OCI-LY1 (cell line): ENCODE measurements around the gene AK2.

Experiments
- H2AFZ ChIP-seq: fragments of 200-600 bp; sonication (generic), shearing (Covaris generic); 2 replicates; pipeline ENCODE4 v1.6.0; 2014; ENCODE audit warnings: antibody characterized with exemption, mild to moderate bottlenecking, low read length
- H3F3A ChIP-seq: fragments of 200-600 bp; sonication (generic), shearing (Covaris generic); 2 replicates; pipeline ENCODE4 v1.6.0; 2014; ENCODE audit warnings: mild to moderate bottlenecking, antibody characterized with exemption, low read length, moderate library complexity; ENCODE audit not compliant: insufficient read depth
- H3K27ac ChIP-seq: fragments of 200-600 bp; sonication (generic); 2 replicates; pipeline ENCODE4 v1.5.1; 2014; ENCODE audit warnings: low read length, mixed run types, mild to moderate bottlenecking, low read depth; ENCODE audit not compliant: poor library complexity, severe bottlenecking
- H3K27me3 ChIP-seq: fragments of 200-600 bp; sonication (generic); 2 replicates; pipeline ENCODE4 v1.6.0; 2014; ENCODE audit warnings: antibody characterized with exemption, mild to moderate bottlenecking, low read length, moderate library complexity; ENCODE audit not compliant: insufficient read depth
- H3K36me3 ChIP-seq: fragments of 200-600 bp; sonication (generic); 2 replicates; pipeline ENCODE4 v1.6.1; 2014; ENCODE audit warnings: mild to moderate bottlenecking, antibody characterized with exemption, low read length, moderate library complexity, mixed read lengths; ENCODE audit not compliant: insufficient read depth
- H3K4me1 ChIP-seq: fragments of 200-600 bp; sonication (generic); 2 replicates; pipeline ENCODE4 v1.5.1; 2014; ENCODE audit warnings: mild to moderate bottlenecking, low read length, moderate library complexity; ENCODE audit not compliant: insufficient read depth, severe bottlenecking
- H3K4me2 ChIP-seq: fragments of 200-600 bp; sonication (generic), shearing (Covaris generic); 2 replicates; pipeline ENCODE4 v1.6.1; 2014; ENCODE audit warnings: low read length
- H3K4me3 ChIP-seq: fragments of 200-600 bp; sonication (generic); 2 replicates; pipeline ENCODE4 v1.5.1; 2014; ENCODE audit warnings: low read length, low read depth, mild to moderate bottlenecking, mixed read lengths; ENCODE audit not compliant: poor library complexity, severe bottlenecking
- H3K79me2 ChIP-seq: fragments of 200-600 bp; shearing (Covaris generic); 2 replicates; pipeline ENCODE4 v1.6.1; 2016; ENCODE audit warnings: mixed run types, low read length, mixed read lengths; ENCODE audit not compliant: insufficient read depth
- H3K9ac ChIP-seq: fragments of 200-600 bp; sonication (generic), shearing (Covaris generic); 2 replicates; pipeline ENCODE4 v1.6.1; 2014; ENCODE audit warnings: mild to moderate bottlenecking, low read length, mixed read lengths
- H3K9me2 ChIP-seq: fragments of 200-600 bp; sonication (generic), shearing (Covaris generic); 2 replicates; pipeline ENCODE4 v1.6.1; 2014; ENCODE audit warnings: low read depth, mild to moderate bottlenecking, low read length, mixed read lengths
- H3K9me3 ChIP-seq: fragments of 200-600 bp; shearing (Covaris generic); 2 replicates; pipeline ENCODE4 v1.6.1; 2014; ENCODE audit warnings: low read length, mixed read lengths
- H4K20me1 ChIP-seq: fragments of 200-600 bp; sonication (generic), shearing (Covaris generic); 2 replicates; pipeline ENCODE4 v1.6.0; 2016; ENCODE audit warnings: mild to moderate bottlenecking, low read length; ENCODE audit not compliant: insufficient read depth
- EZH2 ChIP-seq: fragments of 200-600 bp; sonication (generic), shearing (Covaris generic); IDR thresholded peaks from 2 replicates; pipeline ENCODE4 v1.8.0; 2017; ENCODE audit warnings: borderline replicate concordance, mixed run types, mild to moderate bottlenecking, antibody characterized with exemption, low read length, moderate library complexity, mixed read lengths
- TF ChIP-seq, protein P1 (sequence below): fragments of 200-600 bp; sonication (generic), shearing (Covaris generic); IDR thresholded peaks from 2 replicates; pipeline ENCODE4 v1.5.1; 2017; ENCODE audit warnings: mild to moderate bottlenecking, antibody characterized with exemption, low read length, moderate library complexity, mixed read lengths

Gene AK2

DNA sequence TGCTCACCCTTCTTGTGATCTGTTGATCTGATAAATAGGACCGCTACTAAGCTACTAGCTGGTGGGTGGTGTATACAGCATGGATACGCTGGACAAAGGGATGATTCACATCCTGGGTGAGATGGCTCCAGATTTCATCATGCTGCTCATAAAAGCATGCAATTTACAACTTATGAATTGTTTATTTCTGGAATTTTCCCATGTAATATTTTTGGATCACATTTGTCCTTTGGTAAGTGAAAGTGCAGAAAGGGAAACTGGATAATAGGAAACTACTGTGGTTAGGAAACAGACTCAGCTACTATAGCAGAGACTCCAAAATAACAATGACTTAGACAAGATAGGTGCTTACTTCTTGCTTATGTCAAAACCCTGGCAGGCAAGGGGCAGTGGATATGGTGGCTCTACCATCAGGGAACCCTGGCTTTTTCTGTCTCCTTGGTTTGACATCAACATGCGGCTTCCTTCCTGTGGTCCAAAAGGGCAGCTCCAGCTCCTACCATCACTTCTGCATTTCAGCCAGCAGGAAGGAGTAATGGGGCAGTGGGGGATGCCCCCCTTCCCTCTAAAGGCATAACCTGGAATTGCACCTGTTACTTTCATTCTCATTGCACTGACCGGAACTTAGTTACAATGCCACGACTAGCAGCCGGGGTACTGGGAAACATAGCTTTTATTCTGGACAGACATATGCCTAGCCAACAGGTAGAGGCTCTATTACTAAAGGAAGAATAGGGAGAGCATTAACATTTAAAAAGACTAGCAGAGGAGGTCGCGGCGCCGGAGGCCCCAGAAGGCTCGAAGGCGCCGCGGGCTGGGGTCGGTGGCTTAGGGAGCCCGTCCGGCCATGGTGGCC is 13.8 kb upstream of the AK2 start:
- H3K4me2 ChIP-seq, result no peak overlapping the region
- no peak for TF ChIP-seq EZH2
- TF ChIP-seq, protein P1, sequence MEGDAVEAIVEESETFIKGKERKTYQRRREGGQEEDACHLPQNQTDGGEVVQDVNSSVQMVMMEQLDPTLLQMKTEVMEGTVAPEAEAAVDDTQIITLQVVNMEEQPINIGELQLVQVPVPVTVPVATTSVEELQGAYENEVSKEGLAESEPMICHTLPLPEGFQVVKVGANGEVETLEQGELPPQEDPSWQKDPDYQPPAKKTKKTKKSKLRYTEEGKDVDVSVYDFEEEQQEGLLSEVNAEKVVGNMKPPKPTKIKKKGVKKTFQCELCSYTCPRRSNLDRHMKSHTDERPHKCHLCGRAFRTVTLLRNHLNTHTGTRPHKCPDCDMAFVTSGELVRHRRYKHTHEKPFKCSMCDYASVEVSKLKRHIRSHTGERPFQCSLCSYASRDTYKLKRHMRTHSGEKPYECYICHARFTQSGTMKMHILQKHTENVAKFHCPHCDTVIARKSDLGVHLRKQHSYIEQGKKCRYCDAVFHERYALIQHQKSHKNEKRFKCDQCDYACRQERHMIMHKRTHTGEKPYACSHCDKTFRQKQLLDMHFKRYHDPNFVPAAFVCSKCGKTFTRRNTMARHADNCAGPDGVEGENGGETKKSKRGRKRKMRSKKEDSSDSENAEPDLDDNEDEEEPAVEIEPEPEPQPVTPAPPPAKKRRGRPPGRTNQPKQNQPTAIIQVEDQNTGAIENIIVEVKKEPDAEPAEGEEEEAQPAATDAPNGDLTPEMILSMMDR, result no peak
- 0 out of 2 replicates have a peak, but pooled peaks cover 3% of the 10 kb centered on the region for H3K9me3 ChIP-seq
- H3K9me2 ChIP-seq, result no peaks in the 10 kb centered on the region
- H4K20me1 ChIP-seq, result no peaks in the 10 kb centered on the region
- H3K79me2 ChIP-seq, result no peaks in the 10 kb centered on the region
- no peak overlapping the region for H3K27ac ChIP-seq
- H3K27me3 ChIP-seq, result peaks cover 11% of the 10 kb centered on the region; the same call in 1 of the 2 replicates
- H2AFZ ChIP-seq, result no peak overlapping the region
- no peaks in the 10 kb centered on the region for H3F3A ChIP-seq
- H3K4me3 ChIP-seq, result no peak overlapping the region
- H3K9ac ChIP-seq, result no peak overlapping the region
- H3K4me1 ChIP-seq, result no peaks in the 10 kb centered on the region
- no peaks in the 10 kb centered on the region for H3K36me3 ChIP-seq

DNA sequence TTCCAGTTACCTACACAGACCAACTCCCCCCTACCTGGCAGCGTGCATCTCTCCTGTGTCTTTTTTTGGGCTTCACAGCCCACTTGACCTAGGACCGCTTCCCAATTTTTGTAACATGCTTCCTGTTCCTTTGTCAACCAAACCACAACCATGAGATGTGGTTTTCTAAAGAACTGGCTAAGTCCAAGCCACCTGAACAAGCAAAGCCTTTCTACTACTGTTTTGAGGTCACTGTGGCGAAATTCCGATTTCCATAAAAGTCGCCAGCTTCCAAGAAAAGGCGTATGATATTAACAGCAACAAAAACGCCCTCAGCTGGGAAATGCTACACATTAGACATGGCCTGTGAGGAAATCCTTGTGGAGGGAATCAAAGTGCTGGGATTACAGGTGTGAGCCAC is 12.7 kb upstream of the AK2 start:
- Histone ChIP-seq H3K36me3 (no peaks in the 10 kb centered on the region), H3K4me3 (no peak overlapping the region), H4K20me1 (no peaks in the 10 kb centered on the region), H3K9me2 (no peaks in the 10 kb centered on the region), H3K9me3 (0 out of 2 replicates have a peak, but pooled peaks cover 3% of the 10 kb centered on the region), H3F3A (no peaks in the 10 kb centered on the region), H3K4me2 (no peak overlapping the region), H2AFZ (no peak overlapping the region), H3K79me2 (no peaks in the 10 kb centered on the region), H3K27ac (no peak overlapping the region), H3K4me1 (no peaks in the 10 kb centered on the region), H3K27me3 (peaks cover 11% of the 10 kb centered on the region; the same call in 1 of the 2 replicates), H3K9ac (no peak overlapping the region)
- TF ChIP-seq, protein P1, result no peak
- TF ChIP-seq EZH2, result no peak

DNA sequence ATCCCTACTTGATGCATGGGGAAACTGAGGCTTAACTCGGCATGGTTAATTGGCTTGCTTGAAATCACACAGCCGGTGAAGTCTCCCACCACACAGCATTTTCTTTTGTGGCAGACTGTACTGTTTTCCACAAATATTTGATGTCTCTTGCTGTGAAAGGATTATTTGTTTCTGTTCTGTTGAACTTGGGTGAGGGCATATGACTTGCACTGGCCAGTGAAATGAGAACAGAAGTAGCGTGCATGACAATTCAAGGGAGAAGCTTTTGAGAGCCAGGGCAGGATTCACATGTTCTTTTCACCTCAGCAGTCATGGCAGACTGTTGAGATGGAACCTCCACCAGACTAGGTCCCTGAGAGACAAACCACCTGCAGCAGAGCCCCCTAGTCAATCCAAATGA is 11.7 kb upstream of the AK2 start:
- Histone ChIP-seq H3K4me3 (no peak overlapping the region), H3K27ac (no peak overlapping the region), H3K4me2 (no peak overlapping the region), H3K9me3 (0 out of 2 replicates have a peak, but pooled peaks cover 3% of the 10 kb centered on the region), H3K27me3 (peaks cover 11% of the 10 kb centered on the region; the same call in 1 of the 2 replicates), H3F3A (no peaks in the 10 kb centered on the region), H2AFZ (no peak overlapping the region), H3K4me1 (no peaks in the 10 kb centered on the region), H3K9ac (no peak overlapping the region), H3K9me2 (no peaks in the 10 kb centered on the region), H3K36me3 (no peaks in the 10 kb centered on the region), H3K79me2 (no peaks in the 10 kb centered on the region), H4K20me1 (no peaks in the 10 kb centered on the region)
- TF ChIP-seq EZH2, result no peak
- TF ChIP-seq, protein P1, result no peak
